Neuronal stem cell (in vitro differentiated cells): Measurements from ENCODE around the gene FHL5.
"Not testable (repeated sequence)": the region's sequence is repeated elsewhere in the genome, so short reads cannot be mapped to it uniquely, and the experiment has no call there.

ENCODE experiments used
- DNase-seq: peaks from one replicate; pipeline ENCODE4 v3.0.0-alpha.2; 2013; ENCODE audit warnings: low spot score
- H2AFZ ChIP-seq: one replicate; pipeline ENCODE4 v1.6.1; 2013; ENCODE audit warnings: mild to moderate bottlenecking, low read length, inconsistent platforms
- H2AK5ac ChIP-seq: 2 replicates; pipeline ENCODE4 v1.6.1; 2013; ENCODE audit warnings: low read depth, mild to moderate bottlenecking, inconsistent platforms, low read length, moderate library complexity, mixed read lengths
- H2BK120ac ChIP-seq: 2 replicates; pipeline ENCODE4 v1.6.1; 2013; ENCODE audit warnings: low read depth, mild to moderate bottlenecking, inconsistent platforms, low read length, moderate library complexity, mixed read lengths
- H2BK12ac ChIP-seq: one replicate; pipeline ENCODE4 v1.6.1; 2013; ENCODE audit warnings: low read length, inconsistent platforms
- H2BK15ac ChIP-seq: 2 replicates; pipeline ENCODE4 v1.6.1; 2013; ENCODE audit warnings: mild to moderate bottlenecking, low read length, inconsistent platforms, mixed read lengths
- H2BK5ac ChIP-seq: one replicate; pipeline ENCODE4 v1.6.1; 2013; ENCODE audit warnings: inconsistent platforms, mild to moderate bottlenecking, low read length, moderate library complexity
- H3K14ac ChIP-seq: one replicate; pipeline ENCODE4 v1.6.1; 2013; ENCODE audit warnings: low read length, inconsistent platforms
- H3K18ac ChIP-seq: 2 replicates; pipeline ENCODE4 v1.6.1; 2013; ENCODE audit warnings: low read length, inconsistent platforms
- H3K23ac ChIP-seq: 2 replicates; pipeline ENCODE4 v1.6.1; 2013; ENCODE audit warnings: low read depth, mild to moderate bottlenecking, mixed read lengths, low read length, inconsistent platforms; ENCODE audit not compliant: poor library complexity
- H3K27ac ChIP-seq: replicated peaks from 3 replicates; pipeline ENCODE4 v1.5.1; 2013; ENCODE audit warnings: low read length, inconsistent platforms
- H3K27me3 ChIP-seq, 3 experiments: 2 replicates each; pipeline ENCODE4 v1.6.1; 2013; ENCODE audit warnings: low read length in 3 of 3, mild to moderate bottlenecking in 2 of 3, inconsistent platforms in 1 of 3, low read depth in 1 of 3, mixed read lengths in 1 of 3, moderate library complexity in 1 of 3; ENCODE audit not compliant: control insufficient read depth in 3 of 3, insufficient read depth in 3 of 3
- H3K36me3 ChIP-seq, 2 donors: replicated peaks in 1 of 2; 2 replicates each; pipeline ENCODE4 v1.6.1; 2013; ENCODE audit warnings: low read length in 2 of 2; ENCODE audit not compliant: control insufficient read depth in 2 of 2, insufficient read depth in 2 of 2
- H3K4ac ChIP-seq: 2 replicates; pipeline ENCODE4 v1.6.1; 2013; ENCODE audit warnings: inconsistent platforms, mild to moderate bottlenecking, low read length, moderate library complexity
- H3K4me1 ChIP-seq, 2 donors: 1 replicate in 1 of 2; 2 replicates in 1 of 2; pipeline ENCODE4 v1.6.1; 2013; ENCODE audit warnings: low read length in 2 of 2, low read depth in 1 of 2; ENCODE audit not compliant: control insufficient read depth in 2 of 2, insufficient read depth in 1 of 2
- H3K4me2 ChIP-seq: one replicate; pipeline ENCODE4 v1.6.1; 2013; ENCODE audit warnings: mild to moderate bottlenecking, low read length, inconsistent platforms; ENCODE audit not compliant: insufficient read depth, poor library complexity, severe bottlenecking
- H3K4me3 ChIP-seq, 2 donors: 2 replicates each; pipeline ENCODE4 v1.5.1; 2013; ENCODE audit warnings: low read length in 2 of 2, mild to moderate bottlenecking in 2 of 2, inconsistent platforms in 1 of 2, moderate library complexity in 1 of 2
- H3K79me1 ChIP-seq: one replicate; pipeline ENCODE4 v1.6.1; 2013; ENCODE audit warnings: low read depth, mild to moderate bottlenecking, inconsistent platforms, low read length, moderate library complexity
- H3K9ac ChIP-seq: one replicate; pipeline ENCODE4 v1.6.1; 2013; ENCODE audit warnings: mild to moderate bottlenecking, low read depth, low read length, inconsistent platforms; ENCODE audit not compliant: poor library complexity
- H3K9me3 ChIP-seq, 2 donors: replicated peaks in 1 of 2; 2 replicates each; pipeline versions ENCODE3 to v1.6.1; 2013; ENCODE audit warnings: low read length in 2 of 2, mild to moderate bottlenecking in 2 of 2, inconsistent platforms in 1 of 2, low read depth in 1 of 2, mixed read lengths in 1 of 2, moderate library complexity in 1 of 2; ENCODE audit not compliant: control insufficient read depth in 2 of 2, insufficient read depth in 1 of 2
- H4K8ac ChIP-seq: one replicate; pipeline ENCODE4 v1.6.1; 2013; ENCODE audit warnings: low read depth, mild to moderate bottlenecking, inconsistent platforms, low read length, moderate library complexity
- H4K91ac ChIP-seq: one replicate; pipeline ENCODE4 v1.6.1; 2013; ENCODE audit warnings: low read length, low read depth, mild to moderate bottlenecking, inconsistent platforms; ENCODE audit not compliant: poor library complexity
- WGBS, 2 donors: extraction: QIAGEN DNeasy Blood & Tissue Kit; methylation state at CpG; one replicate each; pipeline ENCODE4 v1.1.7; 2013; ENCODE audit warnings: missing lambda C conversion rate in 2 of 2, mixed read lengths in 1 of 2; ENCODE audit not compliant: insufficient read length in 2 of 2, insufficient replicate concordance in 1 of 2; ENCODE audit errors: extremely low coverage in 2 of 2; 5-methylcytosine and 5-hydroxymethylcytosine counted together

The FHL5 gene

DNA sequence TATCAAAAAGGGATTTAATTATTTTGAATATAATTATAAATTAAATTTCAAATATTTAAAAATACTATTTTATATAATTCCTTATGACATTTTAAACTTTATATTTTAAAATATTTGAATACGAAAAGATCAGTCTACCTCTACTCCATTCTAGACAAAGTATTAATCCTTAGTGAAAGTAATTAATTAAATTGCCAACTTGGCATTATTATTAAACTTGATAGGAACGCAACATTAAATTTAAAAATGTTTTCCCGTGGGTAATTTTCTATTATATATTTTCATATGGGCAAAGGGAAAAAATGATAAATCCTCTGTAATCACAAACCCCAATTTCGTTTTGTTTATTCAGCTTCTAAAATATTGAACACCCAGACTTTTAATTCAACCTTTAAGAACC lies 8.4 kb upstream of the FHL5 start:
- Histone ChIP-seq H2BK12ac (no peak overlapping the region), H3K18ac (no peak overlapping the region), H2AFZ (no peak overlapping the region), H2BK15ac (no peak overlapping the region), H3K4ac (no peak overlapping the region), H3K14ac (no peak overlapping the region), H3K23ac (no peak overlapping the region), H3K4me1 (no peaks in the 10 kb centered on the region), H3K27ac (no peak overlapping the region), H4K8ac (no peak overlapping the region), H3K27me3 (no peaks in the 10 kb centered on the region), H3K79me1 (no peaks in the 10 kb centered on the region), H2BK120ac (no peak overlapping the region), H3K36me3 (peaks cover 0 to 63% of the 10 kb centered on the region in 2 donors), H3K9ac (no peak overlapping the region), H3K4me3 (no peak overlapping the region), H2BK5ac (no peak overlapping the region), H3K9me3 (no peaks in the 10 kb centered on the region), H4K91ac (no peak overlapping the region), H3K4me2 (no peak overlapping the region), H2AK5ac (no peak overlapping the region)
- WGBS, 2 donors, result no CpG with 5 or more reads among the region's 4 CpGs
- no peak for DNase-seq

- not testable (repeated sequence) for H2BK12ac ChIP-seq, DNase-seq, H4K8ac ChIP-seq, H3K4me3 ChIP-seq, H3K9me3 ChIP-seq, H3K4me2 ChIP-seq, H2BK15ac ChIP-seq, H3K9ac ChIP-seq, H3K4me1 ChIP-seq, H3K4ac ChIP-seq, H3K14ac ChIP-seq, H3K27me3 ChIP-seq, H2BK5ac ChIP-seq, H3K79me1 ChIP-seq, H4K91ac ChIP-seq, H2AFZ ChIP-seq, H3K23ac ChIP-seq, H3K18ac ChIP-seq, H2AK5ac ChIP-seq, H3K27ac ChIP-seq, H2BK120ac ChIP-seq
- peaks cover 0 to 11% of the 10 kb centered on the region in 2 donors for H3K36me3 ChIP-seq
- no CpG with 5 or more reads among the region's 2 CpGs for WGBS, 2 donors
These were observed 3.2 kb upstream of the FHL5 start for GRCh38 chr6:96559740-96560139.

GRCh38 chr6:96563853-96564252 lies 925 bp downstream of the FHL5 start:
- no peak for DNase-seq
- H3K14ac ChIP-seq, result no peak overlapping the region
- H2BK120ac ChIP-seq, result no peak overlapping the region
- H2AK5ac ChIP-seq, result no peak overlapping the region
- no peaks in the 10 kb centered on the region for H3K79me1 ChIP-seq
- no peak overlapping the region for H3K4me3 ChIP-seq
- H3K23ac ChIP-seq, result no peak overlapping the region
- no peak overlapping the region for H4K8ac ChIP-seq
- no peak overlapping the region for H3K9ac ChIP-seq
- H3K4me1 ChIP-seq, result no peaks in the 10 kb centered on the region
- H2BK5ac ChIP-seq, result no peak overlapping the region
- H3K18ac ChIP-seq, result no peak overlapping the region
- no peak overlapping the region for H2BK15ac ChIP-seq
- no peaks in the 10 kb centered on the region for H3K36me3 ChIP-seq
- no peak overlapping the region for H4K91ac ChIP-seq
- no peak overlapping the region for H2BK12ac ChIP-seq
- no peak overlapping the region for H3K4ac ChIP-seq
- H3K4me2 ChIP-seq, result no peak overlapping the region
- no peak overlapping the region for H2AFZ ChIP-seq
- H3K27ac ChIP-seq, result no peak overlapping the region
- H3K27me3 ChIP-seq, result no peaks in the 10 kb centered on the region
- H3K9me3 ChIP-seq, result no peaks in the 10 kb centered on the region

GRCh38 chr6:96570053-96570452 lies 7.1 kb downstream of the FHL5 start:
- Histone ChIP-seq H3K9ac (no peak overlapping the region), H4K91ac (no peak overlapping the region), H2BK15ac (no peak overlapping the region), H3K23ac (no peak overlapping the region), H3K36me3 (no peaks in the 10 kb centered on the region), H2AK5ac (no peak overlapping the region), H2BK5ac (no peak overlapping the region), H3K4ac (no peak overlapping the region), H3K4me3 (no peak overlapping the region), H3K27ac (no peak overlapping the region), H2AFZ (no peak overlapping the region), H2BK12ac (no peak overlapping the region), H3K4me1 (no peaks in the 10 kb centered on the region), H3K27me3 (no peaks in the 10 kb centered on the region), H3K4me2 (no peak overlapping the region), H4K8ac (no peak overlapping the region), H3K18ac (no peak overlapping the region), H3K9me3 (peaks cover 2 to 5% of the 10 kb centered on the region in 2 donors), H3K79me1 (no peaks in the 10 kb centered on the region), H3K14ac (no peak overlapping the region), H2BK120ac (no peak overlapping the region)
- DNase-seq, result no peak
- no CpG with 5 or more reads among the region's 2 CpGs for WGBS, 2 donors
